Colonic mucosa (tissue), 4 donors: ENCODE results near the gene MYO15A. TPM values are rescaled to one million over a fixed set of nuclear protein-coding genes. Genes with fewer than 3 reads are reported as not detected.

Experiments
- DNase-seq: peaks from one replicate; pipeline ENCODE4 v3.0.0-alpha.2; 2020
- H3K27ac ChIP-seq: fragments of 200-600 bp; one replicate; pipeline ENCODE4 v1.8.0; 2021
- H3K27me3 ChIP-seq: fragments of 200-600 bp; one replicate; pipeline ENCODE4 v1.8.0; 2021
- H3K36me3 ChIP-seq: fragments of 200-600 bp; one replicate; pipeline ENCODE4 v1.8.0; 2021
- H3K4me1 ChIP-seq: fragments of 200-600 bp; one replicate; pipeline ENCODE4 v1.8.0; 2021; ENCODE audit warnings: mild to moderate bottlenecking
- H3K4me3 ChIP-seq: fragments of 200-600 bp; one replicate; pipeline ENCODE4 v1.8.0; 2021
- H3K9ac ChIP-seq, 2 donors: one replicate each; pipeline ENCODE4 v1.7.0; 2013; ENCODE audit warnings: control low read depth in 2 of 2, low read depth in 2 of 2, low read length in 2 of 2
- H3K9me3 ChIP-seq: fragments of 200-600 bp; one replicate; pipeline ENCODE4 v1.8.0; 2021
- intact Hi-C: fragments of 100-400 bp; cut with DNase I; formaldehyde crosslinking; loops from one replicate; pipeline ENCODE4 v1.14.1; 2022
- total RNA-seq, 2 donors: library from RNA; stranded (reverse); fragmentation: NEBNext Ultra II Directional in 1 of 2; extraction: Animal tissue kit (Norgen Biotek cat#: 25700) in 1 of 2; gene quantifications; one replicate each; pipeline ENCODE4 v1.2.1, GENCODE V29; 2021
- TF ChIP-seq, protein P1 (sequence below): fragments of 200-600 bp; IDR thresholded peaks from one replicate; pipeline ENCODE4 v1.8.0; 2022; ENCODE audit warnings: antibody characterized with exemption, mild to moderate bottlenecking
- donor health status: healthy.
- donor health status: DM: no; HTN: no; CAD: no.
- donor health status: DM: no; HTN: no; CAD: no.

Gene MYO15A
- total RNA-seq, 2 donors from 2014 or later, result 1.1 to 1.4 TPM

DNA sequence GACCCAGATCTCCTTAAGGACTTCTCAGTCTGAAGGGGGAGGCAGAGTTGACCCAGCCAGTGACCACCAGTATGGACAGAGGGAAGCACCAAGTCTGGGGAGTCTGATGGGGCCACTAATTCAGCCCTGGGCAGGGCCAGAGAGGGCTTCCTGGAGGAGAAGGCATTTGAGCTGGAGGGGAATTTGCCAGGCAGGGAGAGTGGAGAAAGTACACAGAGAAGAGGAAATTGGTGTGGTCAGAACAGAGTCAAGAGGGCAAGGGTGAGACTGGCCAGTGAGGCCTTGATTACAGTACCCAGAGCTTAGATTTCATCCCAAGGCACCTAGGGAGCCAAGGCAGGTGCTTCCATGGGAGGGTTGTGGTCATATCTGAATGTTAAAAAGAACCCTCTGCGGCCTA is 36.3 kb downstream of the MYO15A start:
- no peak overlapping the region for H3K9ac ChIP-seq
- no peaks in the 10 kb centered on the region for H3K4me1 ChIP-seq
- no peaks in the 10 kb centered on the region for H3K36me3 ChIP-seq
- H3K27me3 ChIP-seq, result no peaks in the 10 kb centered on the region
- intact Hi-C loops, result loop anchor here (5.0 kb wide), 1 partner anchor 72 kb away; no protein-coding TSS in a partner anchor
- no peaks in the 10 kb centered on the region for H3K9me3 ChIP-seq
- TF ChIP-seq, protein P1, sequence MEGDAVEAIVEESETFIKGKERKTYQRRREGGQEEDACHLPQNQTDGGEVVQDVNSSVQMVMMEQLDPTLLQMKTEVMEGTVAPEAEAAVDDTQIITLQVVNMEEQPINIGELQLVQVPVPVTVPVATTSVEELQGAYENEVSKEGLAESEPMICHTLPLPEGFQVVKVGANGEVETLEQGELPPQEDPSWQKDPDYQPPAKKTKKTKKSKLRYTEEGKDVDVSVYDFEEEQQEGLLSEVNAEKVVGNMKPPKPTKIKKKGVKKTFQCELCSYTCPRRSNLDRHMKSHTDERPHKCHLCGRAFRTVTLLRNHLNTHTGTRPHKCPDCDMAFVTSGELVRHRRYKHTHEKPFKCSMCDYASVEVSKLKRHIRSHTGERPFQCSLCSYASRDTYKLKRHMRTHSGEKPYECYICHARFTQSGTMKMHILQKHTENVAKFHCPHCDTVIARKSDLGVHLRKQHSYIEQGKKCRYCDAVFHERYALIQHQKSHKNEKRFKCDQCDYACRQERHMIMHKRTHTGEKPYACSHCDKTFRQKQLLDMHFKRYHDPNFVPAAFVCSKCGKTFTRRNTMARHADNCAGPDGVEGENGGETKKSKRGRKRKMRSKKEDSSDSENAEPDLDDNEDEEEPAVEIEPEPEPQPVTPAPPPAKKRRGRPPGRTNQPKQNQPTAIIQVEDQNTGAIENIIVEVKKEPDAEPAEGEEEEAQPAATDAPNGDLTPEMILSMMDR, result no peak
- H3K4me3 ChIP-seq, result no peak overlapping the region
- no peak overlapping the region for H3K27ac ChIP-seq
- no peak for DNase-seq

DNA sequence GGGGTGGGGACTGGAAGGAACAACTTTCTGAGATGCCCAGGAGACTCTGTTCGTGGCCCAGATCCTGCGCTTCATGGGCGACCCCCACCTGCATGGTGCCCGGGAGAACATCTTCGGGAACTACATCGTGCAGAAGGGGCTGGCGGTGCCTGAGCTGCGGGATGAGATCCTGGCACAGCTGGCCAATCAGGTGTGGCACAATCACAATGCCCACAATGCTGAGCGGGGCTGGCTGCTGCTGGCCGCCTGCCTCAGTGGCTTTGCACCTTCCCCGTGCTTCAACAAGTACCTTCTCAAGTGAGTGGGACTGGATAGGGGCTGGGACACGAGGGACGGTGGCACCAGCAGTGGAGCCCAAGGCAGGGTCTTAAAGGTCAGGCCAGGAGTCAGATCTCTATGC is 37.3 kb downstream of the MYO15A start:
- H3K4me3 ChIP-seq, result no peak overlapping the region
- TF ChIP-seq, protein P1, result no peak
- intact Hi-C loops, result no loop called here

GRCh38 chr17:18146259-18146658 is 37.7 kb downstream of the MYO15A start:
- no peak for DNase-seq
- H3K36me3 ChIP-seq, result no peaks in the 10 kb centered on the region
- no peak overlapping the region for H3K4me3 ChIP-seq
- no peak overlapping the region for H3K27ac ChIP-seq
- no peaks in the 10 kb centered on the region for H3K9me3 ChIP-seq
- TF ChIP-seq, protein P1, result no peak
- intact Hi-C loops, result no loop called here
- no peak overlapping the region for H3K9ac ChIP-seq
- H3K27me3 ChIP-seq, result no peaks in the 10 kb centered on the region
- H3K4me1 ChIP-seq, result no peaks in the 10 kb centered on the region

More for the DNA sequence above, 37.3 kb downstream of the MYO15A start:
- no peak for DNase-seq
- Histone ChIP-seq H3K27ac (no peak overlapping the region), H3K9me3 (no peaks in the 10 kb centered on the region), H3K27me3 (no peaks in the 10 kb centered on the region), H3K9ac (no peak overlapping the region), H3K4me1 (no peaks in the 10 kb centered on the region), H3K36me3 (no peaks in the 10 kb centered on the region)

DNA sequence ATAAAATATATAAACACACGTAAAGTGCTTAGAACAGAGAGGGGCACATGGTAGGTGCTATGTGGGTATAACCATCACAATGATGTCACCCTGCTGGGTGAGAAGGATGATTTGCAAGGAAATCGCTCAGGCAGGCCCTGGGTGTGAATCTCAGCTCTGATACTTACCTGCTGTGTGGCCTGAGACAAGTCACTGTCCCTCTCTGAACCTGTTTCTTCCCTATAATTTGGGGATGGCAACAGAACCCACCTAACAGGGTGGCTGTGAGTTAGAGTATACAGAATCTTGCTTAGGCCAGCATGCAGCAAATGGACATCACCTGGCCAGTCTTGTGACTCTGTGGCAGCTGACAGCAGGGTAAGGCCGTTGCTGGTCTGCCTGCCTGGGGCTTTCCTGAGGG is 38.4 kb downstream of the MYO15A start:
- TF ChIP-seq, protein P1, result no peak
- intact Hi-C loops, result no loop called here
- no peaks in the 10 kb centered on the region for H3K36me3 ChIP-seq
- no peaks in the 10 kb centered on the region for H3K27me3 ChIP-seq
- H3K9ac ChIP-seq, result no peak overlapping the region
- no peak for DNase-seq
- H3K4me1 ChIP-seq, result no peaks in the 10 kb centered on the region
- H3K9me3 ChIP-seq, result no peaks in the 10 kb centered on the region
- no peak overlapping the region for H3K4me3 ChIP-seq
- H3K27ac ChIP-seq, result no peak overlapping the region

DNA sequence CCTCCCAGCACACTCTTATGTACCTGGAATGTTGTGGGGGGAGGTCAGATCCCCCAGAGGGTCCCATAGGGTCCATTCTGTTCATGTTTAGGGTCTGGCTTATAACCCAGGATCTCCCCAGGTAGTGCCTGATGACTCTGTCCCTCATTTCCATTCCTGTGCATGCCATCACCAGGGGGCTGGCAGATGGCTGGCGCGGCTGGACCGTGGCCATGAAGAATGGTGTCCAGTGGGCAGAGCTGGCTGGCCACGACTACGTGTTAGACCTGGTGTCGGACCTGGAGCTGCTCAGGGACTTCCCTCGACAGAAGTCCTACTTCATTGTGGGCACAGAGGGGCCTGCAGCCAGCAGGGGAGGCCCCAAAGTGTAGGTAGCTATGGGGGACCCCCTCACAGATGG is 40.0 kb downstream of the MYO15A start:
- TF ChIP-seq, protein P1, result no peak
- no peaks in the 10 kb centered on the region for H3K9me3 ChIP-seq
- no peak overlapping the region for H3K27ac ChIP-seq
- no peak overlapping the region for H3K4me3 ChIP-seq
- no peaks in the 10 kb centered on the region for H3K36me3 ChIP-seq
- DNase-seq, result no peak
- no peaks in the 10 kb centered on the region for H3K27me3 ChIP-seq
- no peak overlapping the region for H3K9ac ChIP-seq
- intact Hi-C loops, result no loop called here
- H3K4me1 ChIP-seq, result no peaks in the 10 kb centered on the region

GRCh38 chr17:18151290-18151689 is 42.7 kb downstream of the MYO15A start:
- intact Hi-C loops, result no loop called here
- Histone ChIP-seq H3K4me3 (no peak overlapping the region), H3K9ac (no peak overlapping the region), H3K27me3 (no peaks in the 10 kb centered on the region), H3K9me3 (no peaks in the 10 kb centered on the region), H3K4me1 (no peaks in the 10 kb centered on the region), H3K27ac (no peak overlapping the region), H3K36me3 (no peaks in the 10 kb centered on the region)
- no peak for DNase-seq
- TF ChIP-seq, protein P1, result no peak
